ENCODE data around the gene VAMP1. TPM values are rescaled to one million over a fixed set of nuclear protein-coding genes. Genes with fewer than 3 reads are reported as not detected.

VAMP1 gene
- total and polyA plus RNA-seq, 9 of the 15 experiments (the other 6 are each of a cell fraction or from before 2014, with no cell fraction given): 0.76 to 13.2 (median 4.2) TPM

DNA sequence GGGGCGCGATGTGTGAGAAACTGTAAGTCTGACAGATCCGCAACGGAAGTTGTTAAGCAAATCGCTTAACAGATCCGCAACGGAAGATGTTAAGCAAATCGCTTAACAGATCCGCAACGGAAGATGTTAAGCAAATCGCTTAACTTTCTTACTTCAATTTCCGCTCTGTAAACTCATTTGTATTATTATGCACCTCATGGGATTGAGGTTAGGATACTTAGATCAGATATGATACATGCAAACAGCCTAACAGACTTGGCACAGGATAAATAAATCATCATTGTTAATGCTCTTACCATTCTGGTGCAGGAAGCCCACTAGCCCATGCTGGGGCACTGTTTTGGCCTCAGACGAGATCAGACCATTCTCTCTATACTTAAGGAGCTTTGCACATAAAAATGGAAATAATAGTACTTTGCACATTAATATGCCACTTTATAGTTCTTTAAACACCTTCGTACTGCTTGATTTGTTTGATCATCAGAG lies 23.8 kb upstream of the VAMP1 start (continued):
- TF ChIP-seq, protein P1, sequence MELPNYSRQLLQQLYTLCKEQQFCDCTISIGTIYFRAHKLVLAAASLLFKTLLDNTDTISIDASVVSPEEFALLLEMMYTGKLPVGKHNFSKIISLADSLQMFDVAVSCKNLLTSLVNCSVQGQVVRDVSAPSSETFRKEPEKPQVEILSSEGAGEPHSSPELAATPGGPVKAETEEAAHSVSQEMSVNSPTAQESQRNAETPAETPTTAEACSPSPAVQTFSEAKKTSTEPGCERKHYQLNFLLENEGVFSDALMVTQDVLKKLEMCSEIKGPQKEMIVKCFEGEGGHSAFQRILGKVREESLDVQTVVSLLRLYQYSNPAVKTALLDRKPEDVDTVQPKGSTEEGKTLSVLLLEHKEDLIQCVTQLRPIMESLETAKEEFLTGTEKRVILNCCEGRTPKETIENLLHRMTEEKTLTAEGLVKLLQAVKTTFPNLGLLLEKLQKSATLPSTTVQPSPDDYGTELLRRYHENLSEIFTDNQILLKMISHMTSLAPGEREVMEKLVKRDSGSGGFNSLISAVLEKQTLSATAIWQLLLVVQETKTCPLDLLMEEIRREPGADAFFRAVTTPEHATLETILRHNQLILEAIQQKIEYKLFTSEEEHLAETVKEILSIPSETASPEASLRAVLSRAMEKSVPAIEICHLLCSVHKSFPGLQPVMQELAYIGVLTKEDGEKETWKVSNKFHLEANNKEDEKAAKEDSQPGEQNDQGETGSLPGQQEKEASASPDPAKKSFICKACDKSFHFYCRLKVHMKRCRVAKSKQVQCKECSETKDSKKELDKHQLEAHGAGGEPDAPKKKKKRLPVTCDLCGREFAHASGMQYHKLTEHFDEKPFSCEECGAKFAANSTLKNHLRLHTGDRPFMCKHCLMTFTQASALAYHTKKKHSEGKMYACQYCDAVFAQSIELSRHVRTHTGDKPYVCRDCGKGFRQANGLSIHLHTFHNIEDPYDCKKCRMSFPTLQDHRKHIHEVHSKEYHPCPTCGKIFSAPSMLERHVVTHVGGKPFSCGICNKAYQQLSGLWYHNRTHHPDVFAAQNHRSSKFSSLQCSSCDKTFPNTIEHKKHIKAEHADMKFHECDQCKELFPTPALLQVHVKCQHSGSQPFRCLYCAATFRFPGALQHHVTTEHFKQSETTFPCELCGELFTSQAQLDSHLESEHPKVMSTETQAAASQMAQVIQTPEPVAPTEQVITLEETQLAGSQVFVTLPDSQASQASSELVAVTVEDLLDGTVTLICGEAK (IDR thresholded peaks at IDR 0.05): 0 out of 2 replicates have a peak, but pooled peaks have one; percentile 25
- TF ChIP-seq, protein P1 (CRISPR knock-in tag; IDR thresholded peaks at IDR 0.05): no peak
